Subcutaneous adipose tissue (tissue), 4 donors: ENCODE measurements around the gene TYSND1. TPM values are rescaled to one million over a fixed set of nuclear protein-coding genes. Genes with fewer than 3 reads are reported as not detected.

Source experiments
- CTCF ChIP-seq: fragments of 450-650 bp; IDR thresholded peaks from one replicate; pipeline ENCODE4 v1.5.1; 2016; ENCODE audit warnings: low read depth, mild to moderate bottlenecking, control low read depth, antibody characterized with exemption, moderate library complexity
- total RNA-seq, 4 donors: library from RNA; depleted of rRNA; stranded (reverse); fragments of >200 nt; gene quantifications; one replicate each; pipeline ENCODE4 v1.1.0, GENCODE V29; 2016

Gene TYSND1
- total RNA-seq, 4 donors from 2014 or later, result 6.7 to 21.9 (median 13.2) TPM

GRCh38 chr10:70131560-70131937 is 15.0 kb downstream of the TYSND1 start:
- TF ChIP-seq CTCF, result no peak

DNA sequence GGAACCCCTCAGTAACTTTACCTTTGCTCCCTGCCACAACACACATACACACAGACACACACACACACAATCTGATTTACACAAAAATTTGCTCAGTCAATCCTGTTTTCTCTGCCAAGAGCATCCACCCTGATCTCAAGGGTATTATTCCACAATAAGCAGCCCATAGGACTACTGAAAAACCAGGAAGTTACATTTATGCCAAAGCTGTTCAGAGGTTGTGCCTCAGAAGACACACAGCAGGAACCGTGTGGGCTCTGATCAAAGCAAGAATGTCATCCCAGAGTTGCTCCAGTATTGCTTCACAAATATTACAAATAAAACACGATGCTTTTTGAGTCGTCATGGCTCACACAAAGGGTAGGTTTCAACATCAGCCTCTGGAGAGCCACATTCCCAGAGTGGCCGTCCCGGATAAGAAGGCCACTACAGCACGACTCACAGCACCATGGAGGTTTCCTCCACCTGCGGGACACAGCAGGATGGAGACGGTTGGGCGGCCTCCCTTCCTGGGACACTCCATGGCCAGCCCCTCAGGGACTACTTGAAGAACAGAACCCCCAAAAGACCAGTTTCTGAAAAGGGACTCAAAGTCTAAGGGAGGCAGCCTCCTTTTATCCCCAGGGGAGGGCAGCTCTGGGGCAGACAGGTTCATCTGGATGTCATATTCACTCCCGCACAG is 15.5 kb downstream of the TYSND1 start:
- no peak for TF ChIP-seq CTCF

DNA sequence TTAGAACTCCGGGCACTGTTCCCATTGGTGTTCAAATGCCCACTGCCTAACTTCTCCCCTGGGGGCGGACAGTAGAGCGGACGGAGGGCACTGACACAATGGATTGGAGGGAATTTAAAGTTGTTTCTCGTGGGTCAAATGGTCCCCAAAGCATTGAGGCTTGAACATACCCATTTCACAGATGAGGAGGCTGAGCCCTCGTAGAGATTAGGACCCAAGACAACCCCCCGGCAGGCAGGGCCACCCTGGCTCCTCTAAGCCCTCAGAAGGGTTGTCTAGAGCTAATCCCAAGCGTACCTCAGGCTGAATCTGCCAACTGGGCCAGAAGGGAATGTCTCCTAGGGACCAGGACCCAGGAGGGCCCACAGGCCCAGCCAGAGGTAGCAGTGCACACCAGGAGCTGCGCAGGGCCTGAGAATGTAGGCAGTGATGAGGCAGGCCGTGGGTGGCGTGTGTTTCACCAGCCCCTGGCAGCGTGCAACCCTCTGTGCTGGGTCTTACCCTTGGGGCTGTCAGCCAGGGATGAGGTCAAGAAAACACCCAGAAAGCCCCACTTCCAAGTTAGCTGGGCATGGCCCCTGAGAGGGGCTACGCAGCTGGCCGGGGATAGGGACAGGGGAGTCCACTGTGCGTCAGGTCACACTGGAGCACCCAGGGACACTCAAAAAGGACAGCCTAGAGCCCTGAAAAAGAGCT is 19.7 kb downstream of the TYSND1 start:
- TF ChIP-seq CTCF, result no peak

DNA sequence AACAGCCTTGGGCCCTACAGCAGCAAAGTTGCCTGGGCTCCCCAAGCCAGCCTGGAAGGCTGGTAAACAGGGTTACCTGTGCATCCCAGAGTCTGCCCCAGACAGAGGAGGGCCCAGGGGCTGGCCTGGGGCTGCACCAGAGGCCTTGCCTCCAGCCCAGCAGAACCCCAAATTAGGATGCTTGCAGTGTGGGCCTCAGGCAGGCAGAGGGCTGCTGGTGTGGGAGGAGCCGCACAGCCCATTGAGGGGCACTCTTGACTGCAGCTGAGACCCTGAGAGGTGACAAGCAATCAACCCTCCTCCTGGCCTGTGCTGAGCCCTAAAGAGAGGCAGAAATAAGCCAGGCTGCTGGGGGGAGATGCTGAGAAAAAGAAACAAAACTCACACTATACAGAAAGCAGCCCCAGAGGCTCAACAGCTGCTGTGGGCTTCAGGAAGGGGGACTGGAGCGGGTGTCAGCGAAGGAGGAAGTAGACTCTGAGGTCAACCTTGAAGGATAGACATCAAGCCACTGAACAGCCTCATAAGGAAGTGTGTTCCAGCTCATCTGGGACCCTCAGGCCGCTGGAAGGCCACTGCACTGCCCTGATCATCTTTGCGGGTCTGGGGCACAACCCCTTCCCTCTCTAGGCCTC is 20.5 kb downstream of the TYSND1 start:
- no peak for TF ChIP-seq CTCF

GRCh38 chr10:70124918-70125317 is 21.6 kb downstream of the TYSND1 start:
- no peak for TF ChIP-seq CTCF

DNA sequence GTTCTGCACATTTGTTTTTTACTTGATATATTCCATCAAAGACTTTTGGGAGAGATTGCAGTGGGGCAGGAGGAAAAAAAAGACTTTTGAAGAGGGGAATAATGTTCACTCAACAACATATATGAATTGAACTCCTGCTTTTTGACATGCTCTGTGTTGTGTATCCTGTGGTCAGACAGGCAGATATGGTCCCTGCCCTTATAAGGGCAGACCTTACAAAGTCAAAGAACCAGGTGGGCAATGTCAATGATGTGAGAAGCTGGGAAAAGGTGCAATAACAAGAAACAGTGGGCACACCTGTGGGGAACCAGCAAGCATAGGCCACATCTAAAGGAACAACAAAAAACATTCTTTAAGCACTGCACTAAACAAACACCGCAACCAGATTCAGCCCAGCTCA is 22.1 kb downstream of the TYSND1 start:
- no peak for TF ChIP-seq CTCF

- no peak for TF ChIP-seq CTCF
Observed at GRCh38 chr10:70123817-70124216, 22.7 kb downstream of the TYSND1 start.
